MM.1S (cell line): ENCODE measurements around the gene OTUD1.

ENCODE experiments used
- EZH2 ChIP-seq: fragments of 300-600 bp; sonication (generic); optimal IDR thresholded peaks from 2 replicates; pipeline ENCODE3; 2017; ENCODE audit warnings: low read depth, mild to moderate bottlenecking, antibody characterized with exemption, low read length, mixed read lengths
- TF ChIP-seq, protein P1 (sequence below): fragments of 300-600 bp; sonication (generic); IDR thresholded peaks from 2 replicates; pipeline ENCODE4 v1.5.1; 2016; ENCODE audit warnings: antibody characterized with exemption, low read length, mixed read lengths

DNA sequence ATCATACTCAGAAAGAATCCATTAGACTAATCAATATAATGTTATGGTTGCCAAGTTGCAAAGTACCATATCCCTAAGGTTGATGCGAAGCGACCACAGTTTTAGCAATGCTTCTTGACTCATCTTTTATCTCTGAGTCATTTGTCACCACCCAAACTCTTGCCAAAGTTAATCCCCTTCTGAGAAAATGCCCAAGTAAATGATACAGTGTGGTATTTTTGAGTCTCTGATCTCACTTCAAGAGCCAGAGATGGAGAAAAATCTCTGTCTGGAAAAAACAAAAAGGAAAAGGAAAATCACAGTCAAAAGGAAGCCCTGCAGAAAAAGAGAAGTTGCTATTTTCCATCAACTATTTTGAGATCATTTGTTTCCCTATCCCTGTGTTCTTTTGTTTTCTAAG lies 26.7 kb upstream of the OTUD1 start:
- TF ChIP-seq, protein P1, sequence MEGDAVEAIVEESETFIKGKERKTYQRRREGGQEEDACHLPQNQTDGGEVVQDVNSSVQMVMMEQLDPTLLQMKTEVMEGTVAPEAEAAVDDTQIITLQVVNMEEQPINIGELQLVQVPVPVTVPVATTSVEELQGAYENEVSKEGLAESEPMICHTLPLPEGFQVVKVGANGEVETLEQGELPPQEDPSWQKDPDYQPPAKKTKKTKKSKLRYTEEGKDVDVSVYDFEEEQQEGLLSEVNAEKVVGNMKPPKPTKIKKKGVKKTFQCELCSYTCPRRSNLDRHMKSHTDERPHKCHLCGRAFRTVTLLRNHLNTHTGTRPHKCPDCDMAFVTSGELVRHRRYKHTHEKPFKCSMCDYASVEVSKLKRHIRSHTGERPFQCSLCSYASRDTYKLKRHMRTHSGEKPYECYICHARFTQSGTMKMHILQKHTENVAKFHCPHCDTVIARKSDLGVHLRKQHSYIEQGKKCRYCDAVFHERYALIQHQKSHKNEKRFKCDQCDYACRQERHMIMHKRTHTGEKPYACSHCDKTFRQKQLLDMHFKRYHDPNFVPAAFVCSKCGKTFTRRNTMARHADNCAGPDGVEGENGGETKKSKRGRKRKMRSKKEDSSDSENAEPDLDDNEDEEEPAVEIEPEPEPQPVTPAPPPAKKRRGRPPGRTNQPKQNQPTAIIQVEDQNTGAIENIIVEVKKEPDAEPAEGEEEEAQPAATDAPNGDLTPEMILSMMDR: no peak
- TF ChIP-seq EZH2: no peak
